EH (cell line): Measurements from ENCODE around the gene CMKLR1.

Experiments
- DNase-seq: peaks from one replicate; pipeline ENCODE4 v3.0.0-alpha.2; 2015; ENCODE audit warnings: low read depth

The CMKLR1 gene

DNA sequence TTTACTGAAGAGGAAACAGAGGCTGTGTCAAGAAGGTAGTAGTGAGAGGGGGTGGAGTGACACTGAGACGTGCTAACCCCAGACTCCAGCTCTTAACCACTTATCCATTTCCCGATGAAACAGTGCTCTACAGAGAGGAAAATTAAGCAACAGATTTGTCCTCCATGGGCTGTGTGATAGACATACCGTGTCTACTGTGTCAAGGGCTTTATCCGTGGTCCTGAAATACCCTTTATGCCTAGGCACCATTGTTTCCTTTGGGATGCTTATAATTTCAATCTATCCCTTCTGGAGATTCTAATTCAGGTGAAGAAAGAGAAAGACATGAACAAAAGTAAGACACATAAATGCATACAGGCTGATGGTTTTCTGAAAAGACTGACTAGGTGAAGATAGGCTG, 71.7 kb downstream of the CMKLR1 start:
- DNase-seq = no peak

GRCh38 chr12:108266131-108266530, 73.0 kb downstream of the CMKLR1 start:
- DNase-seq = no peak

DNA sequence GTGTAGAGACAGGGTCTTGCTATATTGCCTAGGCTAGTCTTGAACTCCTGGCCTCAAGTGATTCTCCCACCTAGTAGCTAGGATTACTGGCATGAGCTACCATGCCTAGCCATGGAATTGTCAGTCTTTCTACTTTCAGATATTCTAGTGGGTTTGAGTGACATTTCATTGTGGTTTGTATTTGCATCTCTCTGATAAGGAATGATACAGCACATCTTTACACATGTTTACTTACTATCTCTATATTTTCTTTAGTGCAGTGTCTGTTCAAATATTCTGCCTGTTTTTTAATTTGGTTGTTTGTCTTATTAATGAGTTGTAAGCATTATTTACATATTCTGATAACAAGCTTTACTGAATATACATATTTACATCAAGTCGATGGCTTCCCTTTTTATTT, 73.6 kb downstream of the CMKLR1 start:
- no peak for DNase-seq

- no peak for DNase-seq
Observed at GRCh38 chr12:108260969-108261368, 78.1 kb downstream of the CMKLR1 start.

- no peak for DNase-seq
Observed at GRCh38 chr12:108260039-108260438, 79.1 kb downstream of the CMKLR1 start.

- no peak for DNase-seq
Observed at GRCh38 chr12:108257610-108258106, 81.5 kb downstream of the CMKLR1 start.

- DNase-seq = no peak
Observed at GRCh38 chr12:108257004-108257403, 82.1 kb downstream of the CMKLR1 start.

- no peak for DNase-seq
Observed at GRCh38 chr12:108255252-108255602, 83.9 kb downstream of the CMKLR1 start.

DNA sequence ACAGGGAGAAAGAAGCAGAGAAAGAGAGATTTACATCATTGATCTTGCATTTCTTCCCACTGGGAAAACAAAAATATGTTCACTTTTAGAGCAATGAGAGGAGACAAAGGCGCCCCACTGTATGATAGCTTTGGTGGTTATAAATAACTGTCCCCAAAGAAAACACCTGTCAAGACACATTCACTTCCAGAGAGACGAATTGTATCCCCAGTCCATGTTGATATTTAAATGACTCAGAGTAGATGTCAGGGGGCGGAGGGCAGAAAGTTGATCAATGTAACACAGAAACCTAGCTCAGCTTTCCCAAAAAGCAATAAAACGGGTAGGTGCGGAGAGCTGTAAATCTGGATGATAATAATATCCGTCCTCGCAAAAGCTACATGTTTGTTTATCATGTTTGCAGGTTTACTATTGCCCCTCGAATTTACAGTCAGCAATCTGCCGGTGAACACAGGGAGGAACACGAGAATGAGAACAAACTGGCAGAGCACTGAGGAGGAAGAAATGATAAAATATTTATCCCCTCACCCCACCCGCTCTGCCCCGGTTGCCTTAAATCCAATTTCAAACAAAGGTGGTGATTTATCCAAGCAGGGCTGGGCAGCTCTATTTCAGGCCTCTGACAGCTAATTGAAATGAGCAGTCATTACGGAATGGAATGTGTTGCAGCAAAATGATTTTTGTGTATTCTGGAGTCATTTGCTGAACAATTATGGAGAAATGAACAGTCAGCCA, 84.4 kb downstream of the CMKLR1 start:
- no peak for DNase-seq

DNA sequence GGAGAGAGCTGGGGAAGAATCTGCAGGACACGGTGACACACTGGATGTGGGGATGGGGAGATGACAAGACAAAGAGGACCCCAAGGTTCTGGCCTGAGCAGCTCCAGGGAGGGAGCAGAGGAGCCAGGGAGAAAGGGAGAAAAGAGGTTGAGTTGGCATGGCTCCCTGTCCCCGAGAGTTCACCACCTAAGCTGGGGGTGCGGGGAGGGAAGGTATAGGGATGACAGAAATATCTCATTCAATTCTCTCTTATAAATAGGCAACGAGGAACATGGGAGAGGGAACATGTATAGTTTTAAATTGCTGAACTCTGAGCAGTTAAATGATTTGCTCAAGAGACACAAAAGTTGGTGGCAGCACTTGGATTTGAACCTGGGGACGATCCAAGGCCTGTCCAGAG, 85.1 kb downstream of the CMKLR1 start:
- no peak for DNase-seq

DNA sequence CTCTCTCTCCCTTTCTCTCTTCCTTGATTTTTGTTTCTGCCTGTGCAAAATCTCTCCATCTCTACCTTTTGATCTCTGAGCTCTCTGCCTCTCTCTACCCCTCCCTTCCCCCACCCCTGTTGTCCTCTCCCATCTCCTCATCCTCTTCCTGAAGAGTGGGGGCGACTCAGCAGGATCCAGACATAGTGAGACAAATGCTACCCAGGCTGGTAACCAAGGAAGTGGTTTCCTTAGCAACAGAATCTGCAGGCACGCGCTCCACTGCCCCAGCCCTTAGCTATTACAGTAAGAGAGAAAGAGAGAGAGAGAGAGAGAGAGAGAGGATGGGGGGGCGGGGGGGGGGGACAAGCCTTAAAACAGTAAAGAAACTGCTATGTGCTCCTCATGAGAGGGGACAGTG, 85.6 kb downstream of the CMKLR1 start:
- DNase-seq = no peak

GRCh38 chr12:108252523-108252922, 86.6 kb downstream of the CMKLR1 start:
- DNase-seq = no peak

GRCh38 chr12:108248011-108248410, 91.1 kb downstream of the CMKLR1 start:
- no peak for DNase-seq

- DNase-seq = no peak
Observed at GRCh38 chr12:108247130-108247529, 92.0 kb downstream of the CMKLR1 start.

GRCh38 chr12:108241986-108242703, 97.0 kb downstream of the CMKLR1 start:
- DNase-seq = no peak

DNA sequence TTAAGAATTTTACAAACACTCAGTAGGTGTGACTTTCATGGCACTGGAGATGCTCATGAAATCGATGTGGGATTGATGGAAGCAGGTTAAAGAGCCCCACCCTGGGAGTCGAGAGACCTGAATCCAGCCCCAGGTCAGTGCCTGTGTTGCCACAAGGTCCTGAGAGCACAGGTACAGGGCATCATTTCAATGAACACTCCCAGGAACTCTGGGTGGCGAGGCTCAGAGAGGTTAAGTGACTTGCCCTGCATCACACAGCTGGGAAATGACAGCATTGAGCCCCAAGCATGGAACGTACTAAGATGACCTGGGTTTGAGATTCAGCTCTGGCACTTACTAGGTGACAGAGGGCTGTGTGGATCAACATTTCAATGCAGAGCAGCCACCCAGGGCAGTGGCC, 98.2 kb downstream of the CMKLR1 start:
- DNase-seq = no peak

DNA sequence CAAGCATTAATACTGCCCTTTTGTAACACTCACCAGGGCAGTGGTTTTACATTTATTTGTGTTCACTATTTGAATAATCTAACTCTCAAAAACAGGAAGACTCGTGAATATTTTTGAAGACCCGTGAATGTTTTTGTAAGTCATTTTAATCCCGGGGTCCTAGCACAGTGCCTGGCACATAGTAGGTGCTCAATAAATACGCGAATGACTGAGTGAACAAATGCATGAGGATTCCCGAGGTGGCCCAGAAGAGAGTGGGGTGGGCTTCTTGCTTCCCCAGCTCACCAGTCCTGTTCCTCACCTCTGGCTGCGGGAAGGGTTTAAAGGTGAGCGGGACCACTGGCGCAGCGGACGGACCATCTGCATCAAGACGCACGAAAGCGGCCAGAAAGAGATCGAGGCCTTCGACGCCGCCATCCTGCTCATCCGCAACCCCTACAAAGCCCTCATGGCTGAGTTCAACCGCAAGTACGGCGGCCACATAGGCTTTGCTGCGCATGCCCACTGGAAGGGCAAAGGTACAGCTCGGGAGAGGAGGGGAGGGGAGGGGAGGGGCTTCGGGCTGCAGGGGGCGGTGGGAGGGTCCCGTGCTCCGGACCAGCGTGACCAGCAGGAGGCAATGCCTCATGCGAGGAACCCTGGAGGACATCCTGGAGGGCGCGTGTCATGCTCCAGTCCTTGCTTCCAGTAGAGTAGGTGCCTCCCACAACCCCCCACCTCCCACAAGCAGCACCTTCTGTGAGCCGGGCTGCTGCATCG, 98.9 kb downstream of the CMKLR1 start:
- no peak for DNase-seq

DNA sequence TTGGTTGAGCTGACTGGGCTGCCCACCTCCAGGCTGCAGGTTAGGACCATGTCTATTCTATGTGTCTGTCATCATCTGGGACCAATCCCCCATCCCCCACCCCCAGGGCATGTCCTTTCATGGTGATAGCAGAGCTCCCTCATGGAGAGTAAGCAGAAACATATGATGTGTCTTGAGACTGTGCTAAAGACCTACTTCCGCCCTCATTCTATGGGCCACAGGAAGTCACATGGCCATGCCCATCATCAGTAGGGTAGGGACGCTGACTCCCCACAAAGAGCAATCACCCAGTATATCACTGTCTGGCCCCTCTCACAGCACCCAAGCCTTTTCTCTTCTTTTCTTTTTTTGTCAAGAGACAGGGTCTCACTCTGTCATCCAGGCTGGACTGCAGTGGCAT, 99.7 kb downstream of the CMKLR1 start:
- no peak for DNase-seq

- no peak for DNase-seq
Observed at GRCh38 chr12:108238474-108238873, 100.6 kb downstream of the CMKLR1 start.
